HL-60 (cell line): ENCODE data around the gene KCTD4.

Experiments used
- DNase-seq, 2 experiments: peaks; one replicate each; pipeline ENCODE4 v3.0.0-alpha.2; 2010 to 2020; ENCODE audit warnings: low read depth in 1 of 2, low spot score in 1 of 2
- H3K27ac ChIP-seq: fragments of 250-450 bp; sonication (Bioruptor Pico); replicated peaks from 2 replicates; pipeline ENCODE4 v1.5.1; 2020; ENCODE audit warnings: mild to moderate bottlenecking, moderate library complexity
- H3K27me3 ChIP-seq: fragments of 250-450 bp; sonication (Bioruptor Pico); 2 replicates; pipeline ENCODE4 v1.5.1; 2021; ENCODE audit warnings: mild to moderate bottlenecking, moderate library complexity; ENCODE audit not compliant: insufficient read depth, poor library complexity, severe bottlenecking
- H3K4me3 ChIP-seq: replicated peaks from 2 replicates; pipeline ENCODE4 v1.5.1; 2011; ENCODE audit warnings: mild to moderate bottlenecking, control low read depth, low read length; ENCODE audit not compliant: insufficient read depth
- GABPA ChIP-seq: IDR thresholded peaks from 2 replicates; pipeline ENCODE4 v1.6.1; 2012; ENCODE audit warnings: low read depth
- POLR2AphosphoS5 ChIP-seq: IDR thresholded peaks from 2 replicates; pipeline ENCODE4 v1.6.1; 2012; ENCODE audit warnings: low read depth
- REST ChIP-seq: IDR thresholded peaks from 2 replicates; pipeline ENCODE4 v1.6.1; 2012; ENCODE audit warnings: low read depth; ENCODE audit not compliant: insufficient replicate concordance
- SPI1 ChIP-seq: IDR thresholded peaks from 2 replicates; pipeline ENCODE4 v1.6.1; 2012; ENCODE audit warnings: low read depth, mild to moderate bottlenecking, borderline replicate concordance
- TF ChIP-seq, protein P1 (sequence below): IDR thresholded peaks from one replicate; pipeline ENCODE4 v1.5.1; 2011; ENCODE audit warnings: low read length, control low read depth, inconsistent platforms; ENCODE audit not compliant: insufficient read depth

Gene KCTD4

GRCh38 chr13:45162821-45163220 lies 38.0 kb downstream of the KCTD4 start:
- DNase-seq, result no peak
- Histone ChIP-seq H3K27me3 (no peaks in the 10 kb centered on the region), H3K27ac (no peak overlapping the region), H3K4me3 (no peak overlapping the region)
- TF ChIP-seq GABPA (no peak), REST (no peak), SPI1 (no peak), POLR2AphosphoS5 (no peak)
- TF ChIP-seq, protein P1, sequence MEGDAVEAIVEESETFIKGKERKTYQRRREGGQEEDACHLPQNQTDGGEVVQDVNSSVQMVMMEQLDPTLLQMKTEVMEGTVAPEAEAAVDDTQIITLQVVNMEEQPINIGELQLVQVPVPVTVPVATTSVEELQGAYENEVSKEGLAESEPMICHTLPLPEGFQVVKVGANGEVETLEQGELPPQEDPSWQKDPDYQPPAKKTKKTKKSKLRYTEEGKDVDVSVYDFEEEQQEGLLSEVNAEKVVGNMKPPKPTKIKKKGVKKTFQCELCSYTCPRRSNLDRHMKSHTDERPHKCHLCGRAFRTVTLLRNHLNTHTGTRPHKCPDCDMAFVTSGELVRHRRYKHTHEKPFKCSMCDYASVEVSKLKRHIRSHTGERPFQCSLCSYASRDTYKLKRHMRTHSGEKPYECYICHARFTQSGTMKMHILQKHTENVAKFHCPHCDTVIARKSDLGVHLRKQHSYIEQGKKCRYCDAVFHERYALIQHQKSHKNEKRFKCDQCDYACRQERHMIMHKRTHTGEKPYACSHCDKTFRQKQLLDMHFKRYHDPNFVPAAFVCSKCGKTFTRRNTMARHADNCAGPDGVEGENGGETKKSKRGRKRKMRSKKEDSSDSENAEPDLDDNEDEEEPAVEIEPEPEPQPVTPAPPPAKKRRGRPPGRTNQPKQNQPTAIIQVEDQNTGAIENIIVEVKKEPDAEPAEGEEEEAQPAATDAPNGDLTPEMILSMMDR, result no peak

DNA sequence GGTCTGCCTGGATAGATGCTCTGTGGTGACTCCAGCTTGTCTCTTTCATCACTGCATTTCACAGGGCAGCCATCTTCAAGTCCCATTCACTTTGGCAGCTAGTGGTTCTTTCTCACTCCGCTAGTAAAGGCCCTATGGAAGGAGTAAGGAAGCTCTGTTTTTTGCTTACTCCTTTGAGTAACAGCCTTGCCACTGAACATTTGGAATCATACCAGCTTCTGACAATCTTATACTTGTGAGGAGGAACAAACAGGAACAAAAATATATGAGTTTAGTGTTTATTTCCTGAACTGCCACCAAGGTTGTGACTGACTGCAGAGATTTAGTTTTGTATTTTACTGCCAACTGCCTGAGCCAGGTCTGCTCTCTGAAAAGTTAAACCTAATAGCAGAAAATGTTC lies 38.7 kb downstream of the KCTD4 start:
- no peaks in the 10 kb centered on the region for H3K27me3 ChIP-seq
- DNase-seq, result no peak
- TF ChIP-seq POLR2AphosphoS5 (no peak), GABPA (no peak), SPI1 (no peak), REST (no peak)
- TF ChIP-seq, protein P1, result no peak
- H3K27ac ChIP-seq, result no peak overlapping the region
- H3K4me3 ChIP-seq, result no peak overlapping the region

DNA sequence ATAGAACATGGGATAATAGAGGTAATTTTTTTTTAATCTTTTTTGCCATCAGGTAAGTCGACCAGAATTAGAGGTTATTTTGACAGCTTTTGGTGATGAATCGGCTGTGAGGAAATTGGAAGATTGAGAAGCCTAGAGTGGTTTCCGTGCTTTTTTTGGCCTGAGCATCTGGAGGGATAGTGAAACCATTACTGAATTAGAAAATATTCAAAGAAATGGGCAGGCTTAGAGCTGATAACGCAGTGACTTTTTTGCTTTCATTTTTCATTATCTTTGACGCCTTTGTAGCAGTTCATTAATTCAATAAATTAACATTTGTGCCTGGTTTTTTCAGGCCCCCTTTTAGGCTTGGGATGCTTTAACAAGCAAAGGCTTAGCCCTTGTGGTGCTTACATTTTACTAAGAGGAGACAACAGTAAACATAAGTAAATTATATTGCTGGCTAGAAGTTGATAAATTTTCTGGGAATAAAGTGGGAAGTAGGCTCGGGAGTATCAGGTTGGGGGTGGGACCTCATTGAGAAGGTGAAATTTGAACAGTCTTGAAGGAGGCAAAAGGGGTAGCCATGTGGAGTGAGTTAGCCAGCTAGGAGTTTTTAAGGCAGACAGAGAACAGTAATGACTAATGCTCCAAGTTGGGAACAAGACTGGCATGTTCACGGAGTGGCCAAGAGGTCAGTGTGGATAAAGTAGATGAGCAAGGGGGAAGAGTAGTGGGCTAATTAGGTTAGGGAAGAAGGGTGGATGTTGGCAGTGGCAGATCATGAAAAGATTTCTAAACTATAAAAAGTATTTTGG lies 44.1 kb downstream of the KCTD4 start:
- no peak for DNase-seq
- Histone ChIP-seq H3K4me3 (no peak overlapping the region), H3K27ac (no peak overlapping the region), H3K27me3 (no peaks in the 10 kb centered on the region)
- TF ChIP-seq REST (no peak), POLR2AphosphoS5 (no peak), SPI1 (no peak), GABPA (no peak)
- TF ChIP-seq, protein P1, result no peak
